Stimulated activated CD4-positive, alpha-beta T cell treated with anti-CD3 and anti-CD28 coated beads, TNF-alpha, amount 100 ng/mL, for 4 hours (primary cell): ENCODE measurements around the gene ACACB.

Experiments used
- DNase-seq, 3 experiments: peaks; one replicate each; pipeline ENCODE4 v3.0.0-alpha.2; 2020; ENCODE audit warnings: low read depth in 3 of 3

The ACACB gene

DNA sequence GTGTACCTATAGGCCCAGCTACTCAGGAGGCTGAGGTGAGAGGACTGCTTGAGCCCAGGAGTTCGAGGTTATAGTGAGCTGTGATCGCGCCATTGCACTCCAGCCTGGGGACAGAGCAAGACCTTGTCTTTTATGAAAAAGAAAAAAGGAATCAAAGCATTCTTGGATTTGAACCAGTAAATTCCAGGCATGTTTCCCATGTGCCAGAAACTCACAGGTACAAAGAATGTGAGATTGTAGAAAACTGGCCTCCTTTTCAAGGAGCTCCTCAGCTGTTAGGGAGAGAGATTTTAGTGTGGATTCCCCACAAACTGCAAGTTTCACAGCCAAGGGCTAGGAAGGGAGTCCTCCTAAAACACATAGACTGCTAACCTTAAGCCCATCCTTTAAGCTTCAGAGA is 97.7 kb downstream of the ACACB start:
- no peak for DNase-seq

DNA sequence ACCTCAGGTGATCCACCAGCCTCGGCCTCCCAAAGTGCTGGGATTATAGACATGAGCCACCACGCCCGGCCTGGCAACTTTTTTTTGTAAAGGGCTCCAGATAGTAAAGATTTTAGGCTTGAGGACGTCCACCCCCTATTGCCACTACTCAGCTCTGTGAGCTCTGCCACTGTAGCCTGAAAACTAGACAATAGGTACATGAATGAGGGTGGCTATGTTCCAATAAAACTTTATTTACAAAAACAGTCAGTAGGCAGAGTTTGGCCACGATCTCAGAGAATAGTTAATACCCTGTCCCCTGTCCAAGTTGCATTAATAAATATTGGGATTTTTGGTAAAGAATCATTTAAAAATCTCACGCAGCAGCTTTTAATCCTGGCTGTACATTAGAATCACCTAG is 102.6 kb downstream of the ACACB start:
- DNase-seq = no peak

DNA sequence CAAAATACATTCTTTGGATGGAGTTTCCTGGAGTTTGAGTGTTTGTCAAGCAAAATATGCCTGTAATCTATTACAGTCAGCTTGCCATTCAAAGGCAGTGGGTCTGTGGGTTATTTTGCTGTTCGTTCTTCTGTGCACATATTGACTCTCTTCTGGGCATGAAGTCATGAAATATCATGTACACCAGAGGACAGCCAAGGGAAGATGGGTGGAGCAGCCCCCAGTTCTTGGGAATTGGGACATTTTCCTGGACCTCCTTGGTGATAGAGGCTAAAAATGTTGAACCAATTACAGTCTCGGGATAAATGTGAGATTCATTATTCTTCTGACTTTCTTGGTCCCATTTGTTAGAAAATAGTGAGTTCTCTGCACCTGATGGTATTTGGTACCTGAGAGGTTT is 103.6 kb downstream of the ACACB start:
- DNase-seq = no peak

DNA sequence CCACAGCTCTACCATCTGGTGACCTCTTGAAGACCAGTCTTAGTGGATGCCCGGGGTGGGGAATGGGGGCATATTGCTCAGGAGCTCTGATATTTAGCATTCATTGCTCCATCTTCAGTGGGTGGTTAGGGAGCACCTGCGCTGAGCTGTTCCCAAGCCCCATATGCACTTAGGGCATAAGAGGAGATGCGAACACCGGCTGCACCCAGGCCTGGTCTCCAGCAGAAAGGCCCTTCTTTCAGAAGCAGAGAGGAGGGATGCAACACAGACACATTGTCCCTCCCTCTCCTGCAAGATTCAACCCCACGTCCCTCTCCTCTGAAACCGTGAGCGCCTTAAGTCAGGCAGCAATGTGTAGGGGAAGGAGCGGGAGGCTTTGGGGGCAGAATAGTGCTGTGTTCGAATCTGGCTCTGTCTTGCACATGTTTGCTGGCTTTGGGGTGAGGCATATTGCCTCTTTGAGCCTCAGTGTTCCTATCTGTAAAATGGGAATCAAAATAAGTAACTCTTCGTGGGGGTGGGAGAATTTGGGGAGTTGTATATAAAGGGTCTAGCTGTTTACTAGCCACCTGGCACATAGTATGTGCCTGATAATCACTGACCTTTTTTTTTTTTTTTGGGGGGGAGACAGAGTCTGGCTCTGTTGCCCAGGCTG is 105.0 kb downstream of the ACACB start:
- no peak for DNase-seq

DNA sequence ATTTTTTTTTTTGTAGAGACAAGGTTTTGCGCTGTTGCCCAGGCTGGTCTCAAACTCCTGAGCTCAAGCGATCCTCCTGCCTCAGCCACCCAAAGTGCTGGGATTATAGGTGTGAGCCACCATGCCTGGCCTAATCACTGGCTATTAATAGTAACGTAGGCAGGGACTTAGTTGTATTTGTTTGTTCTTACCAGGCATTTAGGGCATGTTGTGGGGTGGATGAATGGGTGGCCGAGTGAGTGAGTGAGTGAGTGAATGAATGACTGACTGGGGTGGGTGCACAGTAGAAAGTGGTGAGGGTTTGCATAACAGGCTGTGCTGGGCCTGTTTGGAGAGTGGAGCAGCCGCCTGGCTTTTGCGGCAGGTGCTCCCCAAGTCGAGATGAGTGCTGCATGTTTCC is 105.7 kb downstream of the ACACB start:
- DNase-seq = no peak

DNA sequence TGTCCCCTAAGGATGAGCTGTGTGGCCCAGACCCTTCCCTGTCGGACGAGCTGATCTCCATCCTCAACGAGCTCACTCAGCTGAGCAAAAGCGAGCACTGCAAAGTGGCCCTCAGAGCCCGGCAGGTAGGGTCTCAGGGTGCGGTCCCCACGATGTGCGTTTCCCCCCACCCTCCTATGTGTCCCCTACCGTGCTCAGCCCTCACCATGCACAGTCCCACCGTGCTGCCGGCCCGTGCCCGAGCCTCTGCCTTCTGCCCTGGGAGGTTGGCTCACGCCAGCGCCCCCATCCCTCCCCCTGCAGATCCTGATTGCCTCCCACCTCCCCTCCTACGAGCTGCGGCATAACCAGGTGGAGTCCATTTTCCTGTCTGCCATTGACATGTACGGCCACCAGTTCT is 106.1 kb downstream of the ACACB start:
- no peak for DNase-seq

DNA sequence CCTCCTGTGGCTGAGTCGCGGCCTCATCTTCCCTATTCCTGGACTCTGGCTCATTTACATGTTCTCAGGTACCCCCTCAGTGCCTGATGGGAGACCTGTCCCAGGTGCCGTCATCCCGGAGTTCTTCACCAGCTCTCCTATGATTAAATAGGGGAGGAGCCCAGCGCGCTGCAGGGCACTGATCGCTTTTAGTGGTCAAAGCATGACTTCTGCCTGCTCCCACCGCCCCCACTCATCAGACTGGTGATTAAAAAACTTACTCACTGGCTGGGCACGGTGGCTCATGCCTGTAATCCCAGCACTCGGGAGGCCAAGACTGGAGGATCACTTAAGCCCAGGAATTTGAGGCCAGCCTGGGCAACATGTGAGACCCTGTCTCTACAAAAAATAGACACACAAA is 106.8 kb downstream of the ACACB start:
- DNase-seq = no peak

DNA sequence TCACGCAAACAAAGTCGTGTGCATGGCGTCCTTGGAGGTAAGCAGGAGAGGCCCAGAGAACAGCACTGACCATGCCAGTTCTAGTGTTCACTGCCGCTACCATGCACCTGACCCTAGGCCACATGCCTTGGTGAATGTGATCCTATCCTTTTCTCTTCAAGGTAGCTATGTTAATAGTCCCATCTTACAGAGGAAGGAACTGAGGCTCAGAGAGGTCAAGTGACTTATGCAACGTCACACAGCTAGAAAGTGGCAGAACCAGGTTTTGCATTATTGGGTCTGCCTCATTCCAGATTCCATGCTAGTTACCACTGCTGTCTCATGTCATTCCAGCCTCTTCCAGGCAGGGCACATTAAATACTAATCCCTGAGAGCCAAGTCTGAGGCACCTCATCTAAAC is 107.5 kb downstream of the ACACB start:
- no peak for DNase-seq

DNA sequence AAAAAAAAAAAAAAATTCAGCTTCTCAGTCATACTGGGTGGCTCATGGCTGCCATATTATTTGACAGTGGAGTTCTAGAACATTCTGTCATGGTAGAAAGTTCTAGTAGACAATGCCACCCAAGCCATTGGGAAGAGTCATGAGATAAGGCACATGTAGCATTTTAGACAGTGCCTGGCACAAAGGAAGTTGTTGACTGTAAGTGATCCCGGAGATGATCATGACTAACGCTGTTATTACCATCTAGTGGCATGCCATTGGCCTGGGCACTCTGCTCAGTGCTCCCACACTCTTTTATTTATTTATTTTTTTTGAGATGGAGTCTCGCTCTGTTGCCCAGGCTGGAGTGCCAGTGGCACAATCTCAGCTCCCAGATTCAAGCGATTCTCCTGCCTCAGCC is 112.3 kb downstream of the ACACB start:
- DNase-seq = no peak

DNA sequence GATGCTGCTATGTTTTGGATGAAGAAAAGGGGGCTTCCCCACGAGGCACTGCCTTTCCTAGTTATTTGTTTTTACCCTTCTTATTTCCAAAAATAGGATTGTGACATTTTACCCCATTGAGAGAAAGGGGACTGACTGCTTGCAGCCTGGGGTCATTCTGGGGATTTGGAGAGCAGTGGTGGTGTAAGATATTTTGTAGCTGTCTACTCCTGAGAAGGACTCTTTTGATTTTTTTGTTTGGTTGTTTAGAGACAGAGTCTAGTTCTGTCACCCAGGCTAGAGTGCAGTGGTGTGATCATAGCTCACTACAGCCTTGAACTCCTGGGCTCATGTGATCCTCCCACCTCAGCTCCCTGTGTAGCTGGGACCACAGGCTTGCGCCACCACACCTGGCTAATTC is 113.8 kb downstream of the ACACB start:
- no peak for DNase-seq

DNA sequence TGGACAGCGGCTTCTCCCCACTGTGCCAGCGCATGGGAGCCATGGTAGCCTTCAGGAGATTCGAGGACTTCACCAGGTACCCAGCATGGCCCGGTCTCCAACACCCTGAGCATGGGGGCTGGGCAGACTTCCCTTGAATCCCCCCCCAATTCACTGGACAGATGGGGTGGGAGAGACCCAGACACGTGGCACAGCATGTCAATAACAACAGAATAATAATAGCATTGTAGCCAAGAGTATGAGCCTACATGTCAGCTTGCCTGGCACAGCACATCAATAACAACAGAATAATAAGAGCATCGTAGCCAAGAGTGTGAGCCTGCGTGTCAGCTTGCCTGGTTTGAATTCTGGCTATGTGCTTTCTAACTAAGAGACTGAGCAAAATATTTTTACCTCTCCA is 116.3 kb downstream of the ACACB start:
- DNase-seq = no peak

DNA sequence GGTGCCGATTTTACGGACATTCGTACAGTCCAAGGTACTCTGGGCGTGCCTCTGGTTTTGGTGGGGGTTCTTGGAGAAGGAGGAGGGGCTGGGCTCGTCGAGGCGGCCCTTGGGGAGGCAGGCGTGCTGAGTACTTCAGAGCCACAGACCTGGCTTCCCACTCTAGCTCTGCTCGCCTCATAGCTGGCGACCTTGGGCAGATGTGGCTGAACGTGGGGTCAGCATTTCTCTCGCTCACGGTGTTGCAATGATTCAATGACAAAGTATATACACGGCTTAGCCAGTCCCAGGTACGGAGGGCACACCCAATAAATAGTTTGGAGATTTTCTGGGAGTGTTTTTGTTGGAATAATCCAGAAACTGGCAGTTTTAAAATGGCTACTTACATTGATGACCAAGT is 117.6 kb downstream of the ACACB start:
- no peak for DNase-seq

DNA sequence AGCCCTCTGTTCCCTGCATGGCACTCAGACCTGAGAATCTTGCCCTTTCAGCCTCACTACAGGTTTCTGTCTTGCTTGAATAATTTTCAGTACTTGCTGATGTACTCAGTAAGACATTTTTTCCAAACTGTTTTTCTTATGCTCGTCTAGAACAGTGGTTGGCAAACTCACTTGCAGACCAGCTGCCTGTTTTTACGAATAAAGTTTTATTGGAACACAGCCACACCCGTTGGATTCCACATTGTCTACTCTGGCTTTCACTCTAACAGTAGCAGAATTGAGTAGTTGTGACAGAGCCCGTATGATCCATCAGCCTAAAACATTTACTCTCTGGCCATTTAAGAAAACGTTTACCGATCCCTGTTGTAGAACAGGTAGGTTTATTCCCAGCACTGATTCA is 119.9 kb downstream of the ACACB start:
- no peak for DNase-seq

DNA sequence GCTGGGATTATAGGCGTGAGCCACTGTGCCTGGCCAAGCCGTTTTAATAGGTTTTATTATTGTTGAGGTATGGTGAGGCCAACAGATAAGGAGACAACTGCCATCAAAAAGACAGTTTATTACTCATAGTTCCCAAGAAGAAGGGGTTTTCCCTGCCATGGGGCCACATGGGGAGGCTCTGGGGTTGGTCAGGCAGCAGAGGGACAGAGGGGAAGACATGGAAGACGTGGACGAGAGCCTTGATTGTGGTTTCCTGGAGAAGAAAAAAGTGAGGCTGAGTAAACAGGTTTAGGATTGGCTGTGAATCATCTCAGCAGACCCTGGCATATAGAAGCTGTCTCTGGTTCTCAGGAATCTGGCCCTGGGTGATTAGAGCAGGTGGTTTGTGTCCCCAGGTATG is 122.8 kb downstream of the ACACB start:
- no peak for DNase-seq

DNA sequence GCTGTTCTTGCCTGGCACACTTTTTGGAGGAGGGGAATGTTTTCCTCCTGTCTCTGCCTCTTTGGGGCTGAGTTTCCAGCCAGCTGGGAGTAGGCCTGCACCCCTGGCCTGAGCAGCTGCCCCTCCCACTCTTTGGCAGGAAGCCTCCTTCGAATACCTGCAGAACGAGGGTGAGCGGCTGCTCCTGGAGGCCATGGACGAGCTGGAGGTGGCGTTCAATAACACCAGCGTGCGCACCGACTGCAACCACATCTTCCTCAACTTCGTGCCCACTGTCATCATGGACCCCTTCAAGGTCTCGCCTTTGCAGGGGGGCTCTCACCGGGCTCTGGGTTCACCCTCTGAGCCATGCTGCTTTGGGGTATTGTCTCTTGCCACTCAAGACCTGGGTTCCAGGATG is 123.3 kb downstream of the ACACB start:
- DNase-seq = no peak

DNA sequence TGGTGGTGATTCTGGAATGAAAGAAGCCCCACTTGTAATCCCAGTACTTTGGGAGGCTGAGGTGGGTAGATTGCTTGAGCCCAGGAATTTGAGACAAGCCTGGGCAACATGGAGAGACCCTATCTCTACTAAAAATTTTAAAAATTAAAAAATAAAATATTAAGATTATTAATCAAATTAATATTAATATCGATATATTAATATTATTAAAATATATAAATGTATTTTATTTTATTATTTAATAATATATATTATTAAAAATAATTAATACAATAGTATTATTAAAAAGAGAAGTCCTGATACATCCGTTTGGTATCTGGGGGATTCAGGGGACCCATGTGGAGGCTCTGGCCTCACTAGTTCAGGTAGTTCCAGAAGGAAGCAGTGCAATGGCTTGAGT is 124.0 kb downstream of the ACACB start:
- DNase-seq = no peak

DNA sequence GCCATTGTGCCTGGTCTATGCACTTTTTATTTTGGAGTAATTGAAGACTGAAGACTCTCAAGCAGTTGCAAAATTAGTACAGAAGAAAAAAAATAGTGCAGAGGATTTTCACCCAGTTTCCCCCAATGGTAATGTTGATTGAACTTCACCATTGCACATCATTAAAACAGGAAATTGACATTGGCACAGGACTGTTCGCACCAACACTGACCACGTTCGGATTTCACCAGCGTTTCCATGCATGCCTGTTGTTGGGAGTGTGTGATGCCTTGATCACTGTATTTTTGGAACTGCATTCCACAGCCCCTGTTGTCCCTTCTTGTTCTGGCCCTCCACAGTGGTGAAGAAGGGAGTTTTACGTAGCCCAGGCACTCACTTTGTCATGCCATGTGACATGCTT is 125.5 kb downstream of the ACACB start:
- DNase-seq = no peak

DNA sequence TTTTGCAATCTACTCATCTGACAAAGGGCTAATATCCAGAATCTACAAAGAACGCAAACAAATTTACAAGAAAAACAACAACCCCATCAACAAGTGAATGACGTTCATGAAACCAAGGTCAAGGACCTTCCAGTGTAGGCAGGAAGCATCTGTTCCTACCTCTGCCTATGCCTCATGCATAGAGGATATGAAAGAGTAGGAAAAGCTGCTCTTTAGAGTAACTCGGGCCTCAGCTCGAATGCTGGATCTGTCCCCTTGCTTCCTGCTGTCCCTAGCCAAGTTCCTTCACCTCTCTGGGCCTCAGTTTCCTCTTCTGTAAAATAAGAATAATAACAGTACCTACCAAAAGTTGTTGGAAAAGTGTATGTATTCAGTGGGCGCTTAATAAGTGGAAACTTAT is 127.7 kb downstream of the ACACB start:
- no peak for DNase-seq

DNA sequence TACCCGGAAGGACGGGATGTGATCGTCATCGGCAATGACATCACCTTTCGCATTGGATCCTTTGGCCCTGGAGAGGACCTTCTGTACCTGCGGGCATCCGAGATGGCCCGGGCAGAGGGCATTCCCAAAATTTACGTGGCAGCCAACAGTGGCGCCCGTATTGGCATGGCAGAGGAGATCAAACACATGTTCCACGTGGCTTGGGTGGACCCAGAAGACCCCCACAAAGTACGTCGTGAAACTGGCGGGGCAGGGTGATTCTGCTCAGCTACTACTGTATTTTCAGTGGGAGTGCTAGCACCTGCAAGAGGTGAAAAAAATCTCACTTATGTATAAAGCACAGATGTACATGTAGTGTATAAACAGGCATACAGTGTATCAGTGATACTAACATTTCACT is 129.8 kb downstream of the ACACB start:
- DNase-seq = no peak

DNA sequence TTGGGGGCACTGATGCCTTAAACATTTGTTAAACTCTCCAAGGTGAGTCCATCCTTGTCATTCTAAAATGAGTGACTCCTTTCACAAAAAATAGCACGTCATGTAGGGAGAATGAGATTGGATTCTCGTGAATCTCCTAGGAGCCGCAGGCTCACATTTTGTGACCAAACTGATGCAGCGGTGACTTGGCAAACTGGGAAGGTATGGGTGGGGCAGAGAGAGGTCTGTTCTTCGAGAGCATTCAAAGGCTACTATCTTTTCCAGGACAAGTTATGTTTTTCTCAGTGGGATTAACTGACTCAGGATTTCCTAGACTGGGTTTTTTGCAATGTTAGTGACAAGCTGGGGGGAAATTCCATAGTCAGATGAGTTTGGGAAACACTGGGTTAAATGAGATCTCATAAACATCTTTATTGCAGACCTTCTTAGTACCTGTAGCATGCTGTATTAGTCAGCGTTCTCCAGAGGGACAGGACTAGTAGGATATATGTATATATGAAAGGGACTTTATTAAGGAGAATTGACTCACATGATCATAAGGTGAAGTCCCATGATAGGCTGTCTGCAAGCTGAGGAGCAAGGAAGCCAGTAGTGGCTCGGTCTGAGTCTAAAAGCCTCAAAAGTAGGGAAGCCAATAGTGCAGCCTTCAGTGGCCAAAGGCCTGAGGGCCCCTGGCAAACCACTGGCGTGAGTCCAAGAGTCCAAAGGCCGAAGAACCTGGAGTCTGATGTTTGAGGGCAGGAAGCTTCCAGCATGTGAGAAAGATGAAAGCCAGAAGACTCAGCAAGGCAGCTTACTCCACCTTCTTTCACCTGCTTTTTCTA is 131.7 kb downstream of the ACACB start:
- no peak for DNase-seq

DNA sequence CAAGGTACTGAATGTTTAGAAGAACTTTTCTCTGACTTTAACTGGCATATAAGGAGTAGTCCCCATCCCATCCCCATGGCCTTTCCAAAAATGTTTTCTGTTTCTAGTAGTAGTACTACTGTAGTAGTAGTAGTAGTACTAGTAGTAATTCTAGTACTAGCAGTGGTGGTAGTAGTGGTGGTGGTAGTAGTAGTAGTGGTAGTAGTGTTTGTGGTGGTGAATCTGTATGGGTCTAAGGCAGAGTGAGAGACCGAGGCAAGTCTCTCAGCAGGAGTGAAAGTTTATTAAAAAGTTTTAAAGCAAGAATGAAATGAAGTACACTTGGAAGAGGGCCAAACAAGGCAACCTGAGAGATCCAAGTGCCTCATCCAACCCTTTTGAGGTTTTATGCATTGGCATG is 134.1 kb downstream of the ACACB start:
- no peak for DNase-seq

DNA sequence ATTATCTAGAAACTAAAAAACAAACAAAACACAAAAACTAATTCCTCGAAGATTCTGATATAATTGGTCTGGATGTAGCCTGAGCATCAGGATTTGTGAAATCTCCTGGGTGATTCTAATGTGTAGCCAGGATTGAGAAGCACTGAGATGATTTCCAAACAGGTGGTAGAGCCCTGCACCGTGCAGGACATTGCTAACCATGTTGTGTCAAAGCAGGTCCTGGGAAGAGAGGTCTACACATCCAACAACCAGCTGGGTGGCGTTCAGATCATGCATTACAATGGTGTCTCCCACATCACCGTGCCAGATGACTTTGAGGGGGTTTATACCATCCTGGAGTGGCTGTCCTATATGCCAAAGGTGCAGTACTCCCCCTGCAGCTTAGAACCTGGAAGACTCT is 136.4 kb downstream of the ACACB start:
- no peak for DNase-seq

DNA sequence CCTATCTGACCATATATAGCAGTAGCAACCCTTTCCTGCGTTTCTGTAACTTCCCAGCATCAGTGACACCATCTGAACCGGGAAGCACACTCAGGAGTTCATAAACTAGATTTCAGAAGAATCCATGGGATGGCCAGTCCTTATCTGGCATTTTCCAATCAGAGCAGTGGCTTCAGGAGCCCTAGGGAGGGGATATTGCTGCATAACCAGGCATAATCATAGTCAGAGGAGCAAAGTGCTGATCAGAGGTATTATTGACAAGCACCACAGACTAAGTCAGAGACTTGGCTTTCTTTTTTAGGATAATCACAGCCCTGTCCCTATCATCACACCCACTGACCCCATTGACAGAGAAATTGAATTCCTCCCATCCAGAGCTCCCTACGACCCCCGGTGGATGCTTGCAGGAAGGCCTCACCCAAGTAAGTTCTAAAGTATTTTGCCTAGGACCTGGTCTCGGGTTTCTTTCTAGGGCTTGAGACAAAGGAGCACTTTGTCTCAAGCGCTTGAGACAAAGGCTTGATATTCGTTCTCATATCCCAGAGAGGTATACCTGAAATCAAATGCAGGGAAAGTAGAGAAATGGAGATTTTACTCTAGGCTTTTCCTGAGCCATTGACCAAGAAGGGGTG is 137.6 kb downstream of the ACACB start:
- DNase-seq = no peak
